ENCODE measurements around the gene HIPK2.

DNA sequence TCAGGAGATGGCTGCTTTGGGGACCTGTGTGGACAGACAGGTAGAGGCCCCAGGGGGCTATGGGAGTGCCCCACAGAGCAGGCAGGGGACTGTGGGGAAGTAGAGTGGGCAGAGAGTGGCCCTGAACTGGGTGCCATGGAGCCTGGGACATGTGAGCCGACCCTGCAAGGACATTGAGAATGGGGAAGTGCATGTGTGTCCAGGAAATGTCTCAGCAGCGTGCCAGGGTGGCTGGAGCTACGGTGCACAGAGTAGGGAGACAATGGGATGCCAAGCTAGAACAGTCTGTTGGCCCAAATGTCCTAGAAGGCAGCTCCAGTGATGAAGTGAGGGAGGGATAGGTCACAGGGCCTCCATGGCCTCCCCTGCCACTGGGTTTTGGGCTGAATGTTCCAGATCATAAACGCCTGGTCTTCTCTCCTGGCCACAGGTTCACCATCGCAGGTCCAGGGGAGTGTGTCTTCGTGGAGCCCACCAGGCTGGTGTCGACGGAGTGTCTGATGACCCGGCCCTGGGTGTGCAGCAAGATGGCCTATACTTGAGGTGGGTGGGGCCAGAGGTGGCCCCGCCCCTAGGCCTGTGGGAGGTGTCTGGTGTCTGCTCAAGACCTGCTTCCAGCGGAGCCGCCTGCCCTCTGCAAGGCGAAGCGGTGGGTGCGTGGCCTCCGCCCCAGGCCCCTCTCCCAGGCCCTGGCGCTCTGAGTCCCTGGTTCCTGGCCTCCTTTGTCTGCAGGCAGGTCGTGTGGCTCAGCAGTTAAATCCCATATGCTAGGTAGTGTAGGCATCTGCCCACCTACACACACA lies 233.8 kb downstream of the HIPK2 start:
- TF ChIP-seq EZH2 (IDR thresholded peaks at IDR 0.05; ENCODE audit: borderline replicate concordance, low read length) = no peak
- TF ChIP-seq, protein P1, sequence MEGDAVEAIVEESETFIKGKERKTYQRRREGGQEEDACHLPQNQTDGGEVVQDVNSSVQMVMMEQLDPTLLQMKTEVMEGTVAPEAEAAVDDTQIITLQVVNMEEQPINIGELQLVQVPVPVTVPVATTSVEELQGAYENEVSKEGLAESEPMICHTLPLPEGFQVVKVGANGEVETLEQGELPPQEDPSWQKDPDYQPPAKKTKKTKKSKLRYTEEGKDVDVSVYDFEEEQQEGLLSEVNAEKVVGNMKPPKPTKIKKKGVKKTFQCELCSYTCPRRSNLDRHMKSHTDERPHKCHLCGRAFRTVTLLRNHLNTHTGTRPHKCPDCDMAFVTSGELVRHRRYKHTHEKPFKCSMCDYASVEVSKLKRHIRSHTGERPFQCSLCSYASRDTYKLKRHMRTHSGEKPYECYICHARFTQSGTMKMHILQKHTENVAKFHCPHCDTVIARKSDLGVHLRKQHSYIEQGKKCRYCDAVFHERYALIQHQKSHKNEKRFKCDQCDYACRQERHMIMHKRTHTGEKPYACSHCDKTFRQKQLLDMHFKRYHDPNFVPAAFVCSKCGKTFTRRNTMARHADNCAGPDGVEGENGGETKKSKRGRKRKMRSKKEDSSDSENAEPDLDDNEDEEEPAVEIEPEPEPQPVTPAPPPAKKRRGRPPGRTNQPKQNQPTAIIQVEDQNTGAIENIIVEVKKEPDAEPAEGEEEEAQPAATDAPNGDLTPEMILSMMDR (conservative IDR thresholded peaks at IDR 0.05 in 1 of 2, IDR thresholded peaks at IDR 0.05 in 1 of 2; ENCODE audit: extremely low read depth in 1 of 2, insufficient read depth in 1 of 2, low read depth in 1 of 2, low read length in 2 of 2) = no peak
